HG02973 (cell line): ENCODE measurements around the gene JAKMIP3.
"Not testable (repeated sequence)": the region's sequence is repeated elsewhere in the genome, so short reads cannot be mapped to it uniquely, and the experiment has no call there.

ENCODE experiments used
- ATAC-seq: cut with Tn5 transposase; IDR thresholded peaks from one replicate; pipeline ENCODE4 v1.9.1; 2021; ENCODE audit warnings: moderate library complexity; ENCODE audit not compliant: unreplicated experiment

Gene JAKMIP3

GRCh38 chr10:132064082-132064755 is 1.5 kb upstream of the JAKMIP3 start:
- no peak for ATAC-seq

GRCh38 chr10:132064771-132065437 is 842 bp upstream of the JAKMIP3 start:
- no peak for ATAC-seq

- no peak for ATAC-seq
Observed at GRCh38 chr10:132066186-132066585, 440 bp downstream of the JAKMIP3 start.

GRCh38 chr10:132066812-132067211 is 1.1 kb downstream of the JAKMIP3 start:
- no peak for ATAC-seq

- ATAC-seq, result no peak
Observed at GRCh38 chr10:132068431-132069121, 2.8 kb downstream of the JAKMIP3 start.

GRCh38 chr10:132069122-132069848 is 3.5 kb downstream of the JAKMIP3 start:
- no peak for ATAC-seq

- no peak for ATAC-seq
Observed at GRCh38 chr10:132069849-132070182, 4.1 kb downstream of the JAKMIP3 start.

GRCh38 chr10:132070724-132071123 is 5.0 kb downstream of the JAKMIP3 start:
- no peak for ATAC-seq

- ATAC-seq, result no peak
Observed at GRCh38 chr10:132071667-132072066, 5.9 kb downstream of the JAKMIP3 start.

- ATAC-seq, result no peak
Observed at GRCh38 chr10:132075909-132076577, 10.3 kb downstream of the JAKMIP3 start.

- ATAC-seq, result no peak
Observed at GRCh38 chr10:132076578-132077081, 10.9 kb downstream of the JAKMIP3 start.

GRCh38 chr10:132077091-132077490 is 11.3 kb downstream of the JAKMIP3 start:
- no peak for ATAC-seq

GRCh38 chr10:132078746-132079345 is 13.1 kb downstream of the JAKMIP3 start:
- no peak for ATAC-seq

GRCh38 chr10:132084384-132084783 is 18.6 kb downstream of the JAKMIP3 start:
- not testable (repeated sequence) for ATAC-seq

GRCh38 chr10:132093236-132093635 is 27.5 kb downstream of the JAKMIP3 start:
- ATAC-seq, result not testable (repeated sequence)

- ATAC-seq, result no peak
Observed at GRCh38 chr10:132094581-132095234, 29.0 kb downstream of the JAKMIP3 start.

GRCh38 chr10:132095403-132096113 is 29.8 kb downstream of the JAKMIP3 start:
- ATAC-seq, result no peak

GRCh38 chr10:132096223-132096622 is 30.5 kb downstream of the JAKMIP3 start:
- no peak for ATAC-seq

- ATAC-seq, result no peak
Observed at GRCh38 chr10:132096863-132097478, 31.2 kb downstream of the JAKMIP3 start.
